ENCODE measurements around the gene URGCP. TPM values are rescaled to one million over a fixed set of nuclear protein-coding genes. Genes with fewer than 3 reads are reported as not detected.

URGCP gene
- total and polyA plus RNA-seq, 10 of the 15 experiments (the other 5 are each of a cell fraction or from before 2014, with no cell fraction given) = 2.0 to 29.7 (median 17.5) TPM

- no peak overlapping the region for H3K4me2 ChIP-seq (ENCODE audit: control insufficient read depth, insufficient read depth)
- ChIA-PET SMC1A (ENCODE audit: uncharacterized antibody, unreplicated experiment) (interaction anchor here (1.1 kb wide), 1 partner anchor 17 kb away, joined by 3 read pairs; no protein-coding TSS in a partner anchor), RAD21 (ENCODE audit: unreplicated experiment) (no interaction called here), CTCF (interaction anchor here (1.0 to 3.1 kb wide), 2 partner anchors 9 to 11 kb away, joined by 3 to 9 read pairs; no protein-coding TSS in a partner anchor), POLR2A (no interaction called here)
- H3K27me3 ChIP-seq (replicated peaks in 1 of 2; ENCODE audit: control insufficient read depth in 2 of 2, insufficient read depth in 2 of 2, low read length in 1 of 2) = no peaks in the 10 kb centered on the region
- H4K20me1 ChIP-seq (ENCODE audit: control insufficient read depth, insufficient read depth) = no peaks in the 10 kb centered on the region; the same call in 1 of the 2 replicates
- no peaks in the 10 kb centered on the region for H3K4me1 ChIP-seq (ENCODE audit: control insufficient read depth, insufficient read depth, low read length)
- DNase-seq (ENCODE audit: low read depth, low spot score) (no peak), FAIRE-seq (no peak), ATAC-seq (no peak)
- in situ Hi-C loops (cut with MboI) (no loop called here), intact Hi-C loops (cut with micrococcal nuclease; ENCODE audit: unreplicated experiment) (loop anchor here (2.0 kb wide), 1 partner anchor 15 kb away; no protein-coding TSS in a partner anchor)
- TF ChIP-seq ZBTB4 (CRISPR knock-in tag; IDR thresholded peaks at IDR 0.05) = no peak
- no peak for TF ChIP-seq GABPA (IDR thresholded peaks at IDR 0.05; ENCODE audit: low read depth)
- no peak for TF ChIP-seq IRF3 (IDR thresholded peaks at IDR 0.05)
- TF ChIP-seq BHLHE40 (IDR thresholded peaks at IDR 0.05; ENCODE audit: borderline replicate concordance in 1 of 2, low read depth in 2 of 2, low read length in 1 of 2) = no peak
- no peak for TF ChIP-seq SMARCA5 (IDR thresholded peaks at IDR 0.05)
- no peak for TF ChIP-seq RELA (IDR thresholded peaks at IDR 0.05; ENCODE audit: borderline replicate concordance, partially characterized antibody)
- no peak for TF ChIP-seq ZNF592 (IDR thresholded peaks at IDR 0.05)
- no peak overlapping the region for H2AFZ ChIP-seq (ENCODE audit: control insufficient read depth, low read depth, low read length)
- no peaks in the 10 kb centered on the region for H3K9me3 ChIP-seq (replicated peaks; ENCODE audit: control insufficient read depth, insufficient read depth, low read length)
- no peak overlapping the region for H3K9ac ChIP-seq (ENCODE audit: control insufficient read depth, insufficient read depth, low read length)
- H3K36me3 ChIP-seq (ENCODE audit: control insufficient read depth in 2 of 2, insufficient read depth in 2 of 2, low read length in 1 of 2) = no peaks in the 10 kb centered on the region; a peak in 1 of 4 replicates
- no TSS peak for BruUV-seq (replicated peaks)
- peaks cover 4% of the 10 kb centered on the region for H3K79me2 ChIP-seq (ENCODE audit: control insufficient read depth, insufficient read depth, low read length)
- no peak overlapping the region for H3K4me3 ChIP-seq
- H3K27ac ChIP-seq (ENCODE audit: control insufficient read depth, insufficient read depth) = no peak overlapping the region
- WGBS (ENCODE audit: insufficient coverage, insufficient replicate concordance, low lambda C conversion rate, missing lambda C conversion rate) = 85% methylated on average over 8 of the region's 8 CpGs
Observed at GRCh38 chr7:43895847-43896415, 10.5 kb downstream of the URGCP start.
